Measurements from ENCODE around the gene SPON2. TPM values are rescaled to one million over a fixed set of nuclear protein-coding genes. Genes with fewer than 3 reads are reported as not detected.

SPON2 gene
- polyA plus RNA-seq (2012; ENCODE audit: insufficient read length, low read depth), result 3,737 TPM

DNA sequence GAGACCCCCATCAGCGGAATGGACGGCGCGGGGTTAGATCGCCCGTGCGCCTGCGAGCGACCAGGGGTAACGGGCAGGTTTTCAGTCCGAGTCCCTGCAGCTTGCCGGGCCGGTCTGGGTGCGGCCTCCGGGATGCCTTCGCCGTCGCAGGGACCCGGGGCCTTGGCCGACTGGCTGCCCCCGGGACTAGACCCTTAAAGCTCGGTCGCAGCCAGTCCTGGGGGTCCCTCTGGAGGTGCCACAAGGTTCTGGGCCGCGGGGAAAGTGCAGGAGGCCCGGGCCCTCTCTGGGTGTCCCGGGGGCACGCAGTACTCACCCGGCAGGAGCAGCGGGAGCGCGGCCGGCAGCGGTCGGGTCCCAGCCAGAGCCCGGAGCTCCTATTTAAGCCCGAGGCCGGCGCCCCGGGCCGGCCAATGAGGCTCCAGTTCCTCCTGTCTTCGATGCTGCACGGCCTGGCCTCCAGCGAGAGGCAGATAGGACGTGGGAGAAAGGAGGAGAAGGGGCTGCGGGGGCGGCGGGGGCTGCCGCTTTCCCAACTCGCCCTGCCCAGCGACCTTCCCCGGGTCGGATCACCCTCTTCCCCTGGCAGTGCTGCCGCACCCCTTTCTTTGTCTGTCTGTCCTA is at the start of gene SPON2:
TSS of gene SPON2 (minus strand) at position 356 of the 624 bp plus-strand sequence.
- peak; percentile 45; the same call in 1 of the 2 replicates for TF ChIP-seq TAF1 (IDR thresholded peaks at IDR 0.05; ENCODE audit: borderline replicate concordance, insufficient read depth, low read length)
- TF ChIP-seq, protein P1, sequence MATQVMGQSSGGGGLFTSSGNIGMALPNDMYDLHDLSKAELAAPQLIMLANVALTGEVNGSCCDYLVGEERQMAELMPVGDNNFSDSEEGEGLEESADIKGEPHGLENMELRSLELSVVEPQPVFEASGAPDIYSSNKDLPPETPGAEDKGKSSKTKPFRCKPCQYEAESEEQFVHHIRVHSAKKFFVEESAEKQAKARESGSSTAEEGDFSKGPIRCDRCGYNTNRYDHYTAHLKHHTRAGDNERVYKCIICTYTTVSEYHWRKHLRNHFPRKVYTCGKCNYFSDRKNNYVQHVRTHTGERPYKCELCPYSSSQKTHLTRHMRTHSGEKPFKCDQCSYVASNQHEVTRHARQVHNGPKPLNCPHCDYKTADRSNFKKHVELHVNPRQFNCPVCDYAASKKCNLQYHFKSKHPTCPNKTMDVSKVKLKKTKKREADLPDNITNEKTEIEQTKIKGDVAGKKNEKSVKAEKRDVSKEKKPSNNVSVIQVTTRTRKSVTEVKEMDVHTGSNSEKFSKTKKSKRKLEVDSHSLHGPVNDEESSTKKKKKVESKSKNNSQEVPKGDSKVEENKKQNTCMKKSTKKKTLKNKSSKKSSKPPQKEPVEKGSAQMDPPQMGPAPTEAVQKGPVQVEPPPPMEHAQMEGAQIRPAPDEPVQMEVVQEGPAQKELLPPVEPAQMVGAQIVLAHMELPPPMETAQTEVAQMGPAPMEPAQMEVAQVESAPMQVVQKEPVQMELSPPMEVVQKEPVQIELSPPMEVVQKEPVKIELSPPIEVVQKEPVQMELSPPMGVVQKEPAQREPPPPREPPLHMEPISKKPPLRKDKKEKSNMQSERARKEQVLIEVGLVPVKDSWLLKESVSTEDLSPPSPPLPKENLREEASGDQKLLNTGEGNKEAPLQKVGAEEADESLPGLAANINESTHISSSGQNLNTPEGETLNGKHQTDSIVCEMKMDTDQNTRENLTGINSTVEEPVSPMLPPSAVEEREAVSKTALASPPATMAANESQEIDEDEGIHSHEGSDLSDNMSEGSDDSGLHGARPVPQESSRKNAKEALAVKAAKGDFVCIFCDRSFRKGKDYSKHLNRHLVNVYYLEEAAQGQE (IDR thresholded peaks at IDR 0.05; ENCODE audit: insufficient read depth in 1 of 2, low read depth in 2 of 2, low read length in 2 of 2), result no peak

DNA sequence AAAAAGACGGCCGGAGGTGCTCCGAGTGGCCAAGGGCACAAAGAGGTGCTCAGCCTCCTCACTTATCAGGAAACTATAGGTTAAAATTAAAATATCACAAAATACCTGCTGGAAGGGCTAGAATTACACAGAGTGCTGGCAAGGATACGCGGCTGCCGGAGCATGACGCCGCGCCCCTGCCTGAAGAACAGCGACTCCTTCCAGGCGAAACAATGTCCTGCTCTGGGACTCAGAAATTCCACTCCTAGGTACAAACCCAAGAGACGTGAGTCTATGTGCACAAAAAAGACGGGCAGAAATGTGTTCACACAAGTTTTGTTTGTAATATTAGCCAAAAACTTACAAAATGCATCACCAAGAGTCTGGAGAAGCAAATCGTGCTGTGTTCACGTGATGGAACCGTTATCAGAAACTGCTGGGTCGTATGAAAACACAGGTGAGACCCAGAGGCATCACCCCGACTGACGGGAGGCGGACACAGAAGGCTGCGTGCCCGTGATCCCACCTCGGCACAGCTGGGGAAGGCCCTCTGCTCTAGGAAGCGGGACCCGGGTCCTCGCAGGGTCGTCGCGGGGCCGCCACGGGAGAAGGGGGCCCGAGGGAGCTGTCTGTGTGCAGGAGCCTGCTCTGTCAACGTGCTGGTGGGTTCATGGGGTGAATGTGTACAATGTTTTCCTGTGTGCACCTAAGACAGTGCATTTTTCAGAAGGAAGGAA is 48.9 kb upstream of the SPON2 start:
- TF ChIP-seq TAF1 (IDR thresholded peaks at IDR 0.05; ENCODE audit: borderline replicate concordance, insufficient read depth, low read length) (no peak), POLR2AphosphoS5 (IDR thresholded peaks at IDR 0.05; ENCODE audit: low read depth, low read length) (no peak), SIN3A (IDR thresholded peaks at IDR 0.05; ENCODE audit: borderline replicate concordance, insufficient read depth, low read length) (no peak), FOXP2 (optimal IDR thresholded peaks at IDR 0.05; ENCODE audit: borderline replicate concordance, extremely low read depth, extremely low read length, insufficient read depth) (no peak)
- TF ChIP-seq, protein P1 (IDR thresholded peaks at IDR 0.05; ENCODE audit: insufficient read depth in 1 of 2, low read depth in 2 of 2, low read length in 2 of 2), result no peak

DNA sequence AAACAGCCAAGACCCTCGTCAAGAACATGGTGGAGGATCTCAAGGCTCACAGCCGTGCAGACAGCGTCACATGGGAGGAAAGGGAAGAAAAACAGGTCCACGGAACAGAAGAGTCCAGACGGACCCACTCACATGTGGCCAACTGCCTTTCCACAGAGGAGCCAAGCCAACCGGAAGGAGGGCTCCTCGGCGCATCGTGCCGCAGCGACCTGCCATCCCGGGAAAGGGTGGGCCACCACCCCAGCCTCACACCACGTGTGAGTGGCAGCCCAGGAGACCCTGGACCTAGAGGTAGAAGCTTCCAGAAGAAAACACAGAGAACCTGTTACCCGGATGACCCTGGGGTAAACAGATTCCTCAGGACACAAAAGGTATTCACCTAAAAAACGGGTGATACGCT is 48.2 kb upstream of the SPON2 start:
- TF ChIP-seq FOXP2 (optimal IDR thresholded peaks at IDR 0.05; ENCODE audit: borderline replicate concordance, extremely low read depth, extremely low read length, insufficient read depth) (no peak), POLR2AphosphoS5 (IDR thresholded peaks at IDR 0.05; ENCODE audit: low read depth, low read length) (no peak), SIN3A (IDR thresholded peaks at IDR 0.05; ENCODE audit: borderline replicate concordance, insufficient read depth, low read length) (no peak), TAF1 (IDR thresholded peaks at IDR 0.05; ENCODE audit: borderline replicate concordance, insufficient read depth, low read length) (no peak)
- TF ChIP-seq, protein P1 (IDR thresholded peaks at IDR 0.05; ENCODE audit: insufficient read depth in 1 of 2, low read depth in 2 of 2, low read length in 2 of 2), result no peak

DNA sequence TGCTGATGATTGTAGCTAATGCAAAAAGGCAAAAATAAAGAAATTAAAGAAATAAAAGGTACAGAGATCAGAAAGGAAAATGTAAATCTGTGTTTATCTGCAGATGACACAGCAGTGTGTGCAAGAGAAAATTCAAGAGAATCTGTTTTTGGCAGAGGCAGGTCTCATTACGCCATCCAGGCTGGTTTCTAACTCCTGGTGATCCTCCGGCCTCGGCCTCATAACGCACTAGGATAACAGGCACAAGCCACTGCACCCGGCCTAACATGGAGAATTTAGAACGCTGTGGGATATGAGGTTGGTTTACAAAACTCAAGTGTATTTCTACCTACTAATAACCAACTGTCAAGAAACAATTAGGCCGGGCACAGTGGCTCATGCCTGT is 47.2 kb upstream of the SPON2 start:
- no peak for TF ChIP-seq SIN3A (IDR thresholded peaks at IDR 0.05; ENCODE audit: borderline replicate concordance, insufficient read depth, low read length)
- TF ChIP-seq, protein P1 (IDR thresholded peaks at IDR 0.05; ENCODE audit: insufficient read depth in 1 of 2, low read depth in 2 of 2, low read length in 2 of 2), result no peak
- TF ChIP-seq FOXP2 (optimal IDR thresholded peaks at IDR 0.05; ENCODE audit: borderline replicate concordance, extremely low read depth, extremely low read length, insufficient read depth), result no peak
